GM23338 (cell line): ENCODE results near the gene TAAR6. TPM values are rescaled to one million over a fixed set of nuclear protein-coding genes. Genes with fewer than 3 reads are reported as not detected.

ENCODE experiments used
- ATAC-seq: fragments of 200-7000 bp; cut with Tn5 transposase; 3 replicates; pipeline ENCODE4 v1.9.1; 2020
- DNase-seq: peaks from one replicate; pipeline ENCODE4 v3.0.0-alpha.2; 2015; ENCODE audit warnings: low spot score
- H2AFZ ChIP-seq: fragments of 200-600 bp; sonication (generic); 2 replicates; pipeline ENCODE4 v1.8.0; 2016; ENCODE audit warnings: antibody characterized with exemption, mild to moderate bottlenecking, moderate library complexity
- H3F3A ChIP-seq: fragments of 200-600 bp; sonication (generic); replicated peaks from 2 replicates; pipeline ENCODE4 v1.8.0; 2017; ENCODE audit warnings: antibody characterized with exemption, mixed run types, low read depth
- H3K27ac ChIP-seq: fragments of 200-600 bp; sonication (generic); 2 replicates; pipeline ENCODE4 v1.6.1; 2016; ENCODE audit warnings: low read depth
- H3K27me3 ChIP-seq: fragments of 200-600 bp; sonication (generic); 2 replicates; pipeline ENCODE4 v1.8.0; 2016; ENCODE audit warnings: mild to moderate bottlenecking, mixed run types, moderate library complexity; ENCODE audit not compliant: insufficient read depth
- H3K36me3 ChIP-seq: fragments of 200-600 bp; sonication (generic); 2 replicates; pipeline ENCODE4 v1.8.0; 2016; ENCODE audit warnings: mild to moderate bottlenecking; ENCODE audit not compliant: insufficient read depth
- H3K4me1 ChIP-seq: fragments of 200-600 bp; sonication (generic); 2 replicates; pipeline ENCODE4 v1.8.0; 2016; ENCODE audit warnings: mild to moderate bottlenecking, moderate library complexity; ENCODE audit not compliant: insufficient read depth
- H3K4me2 ChIP-seq: fragments of 200-600 bp; sonication (generic); 2 replicates; pipeline ENCODE4 v1.7.1; 2017; ENCODE audit warnings: mixed run types
- H3K4me3 ChIP-seq: fragments of 200-600 bp; sonication (generic); 2 replicates; pipeline ENCODE4 v1.6.1; 2016; ENCODE audit warnings: mixed run types
- H3K79me2 ChIP-seq: fragments of 200-600 bp; sonication (generic); replicated peaks from 2 replicates; pipeline ENCODE4 v1.8.0; 2017; ENCODE audit warnings: mild to moderate bottlenecking; ENCODE audit not compliant: insufficient read depth
- H3K9me2 ChIP-seq: fragments of 200-600 bp; sonication (generic); 2 replicates; pipeline ENCODE4 v1.8.0; 2017; ENCODE audit not compliant: insufficient read depth
- H4K20me1 ChIP-seq: fragments of 200-600 bp; sonication (generic); replicated peaks from 2 replicates; pipeline ENCODE4 v1.8.0; 2017; ENCODE audit warnings: mild to moderate bottlenecking; ENCODE audit not compliant: insufficient read depth
- H3K27ac Mint-ChIP-seq: 2 replicates; pipeline ENCODE4 v1.8.0; 2020; ENCODE audit warnings: inconsistent platforms, mild to moderate bottlenecking, moderate library complexity, mixed read lengths
- H3K27me3 Mint-ChIP-seq: 3 replicates; pipeline ENCODE4 v1.8.0; 2022; ENCODE audit warnings: low read depth, mild to moderate bottlenecking, moderate library complexity, mixed read lengths, inconsistent platforms; ENCODE audit not compliant: insufficient read depth, poor library complexity
- H3K36me3 Mint-ChIP-seq: 3 replicates; pipeline ENCODE4 v1.8.0; 2021; ENCODE audit warnings: low read depth, mild to moderate bottlenecking, inconsistent platforms, moderate library complexity, mixed read lengths
- H3K4me1 Mint-ChIP-seq: 3 replicates; pipeline ENCODE4 v1.8.0; 2020; ENCODE audit warnings: mild to moderate bottlenecking, inconsistent platforms, mixed read lengths
- H3K4me3 Mint-ChIP-seq: 3 replicates; pipeline ENCODE4 v1.8.0; 2021; ENCODE audit warnings: moderate library complexity, mild to moderate bottlenecking, inconsistent platforms, mixed read lengths
- H3K9me3 Mint-ChIP-seq: 3 replicates; pipeline ENCODE4 v1.8.0; 2020; ENCODE audit warnings: moderate library complexity, mild to moderate bottlenecking, inconsistent platforms, mixed read lengths
- CREB1 ChIP-seq: fragments of 250-450 bp; sonication (Bioruptor Pico); IDR thresholded peaks from 2 replicates; pipeline ENCODE4 v1.5.0; 2020; ENCODE audit warnings: low read depth, mild to moderate bottlenecking, moderate library complexity
- EZH2 ChIP-seq: fragments of 200-600 bp; sonication (generic); IDR thresholded peaks from one replicate; pipeline ENCODE4 v1.8.0; 2017; ENCODE audit warnings: antibody characterized with exemption, mild to moderate bottlenecking, low read depth; ENCODE audit not compliant: unreplicated experiment
- JUNB ChIP-seq: IDR thresholded peaks from one replicate; pipeline ENCODE4 v1.6.1; 2016; ENCODE audit warnings: antibody characterized with exemption; ENCODE audit not compliant: unreplicated experiment
- NANOG ChIP-seq: IDR thresholded peaks from 2 replicates; pipeline ENCODE4 v1.6.1; 2016; ENCODE audit warnings: antibody characterized with exemption, borderline replicate concordance
- POLR2AphosphoS5 ChIP-seq: IDR thresholded peaks from 2 replicates; pipeline ENCODE4 v1.6.1; 2016; ENCODE audit warnings: antibody characterized with exemption, low read depth
- ZNF114 ChIP-seq: fragments of 250-450 bp; sonication (Bioruptor Pico); IDR thresholded peaks from 2 replicates; pipeline ENCODE4 v1.5.0; 2020; ENCODE audit warnings: mild to moderate bottlenecking, moderate library complexity
- ZNF462 ChIP-seq: fragments of 250-450 bp; sonication (Bioruptor Pico); IDR thresholded peaks from 2 replicates; pipeline ENCODE4 v1.5.0; 2020; ENCODE audit warnings: mild to moderate bottlenecking, moderate library complexity
- polyA plus RNA-seq: library from polyadenylated mRNA; unstranded; fragments of >200 nt; fragmentation: Nextera tagmentation; extraction: Ambion mirVana; gene quantifications from 2 replicates; pipeline ENCODE4 v1.2.1, GENCODE V29; 2016
- total RNA-seq: library from RNA; depleted of rRNA; stranded (reverse); fragments of >200 nt; shearing (Covaris generic); gene quantifications from 2 replicates; pipeline ENCODE4 v1.2.3, GENCODE V29; 2014
- TF ChIP-seq, protein P1 (sequence below), 2 experiments: fragments of 200-600 bp in 1 of 2; sonication (generic) in 1 of 2; conservative IDR thresholded peaks; 2 replicates each; pipeline versions ENCODE4 v1.5.1 to v1.6.1; 2016 to 2017; ENCODE audit warnings: antibody characterized with exemption in 2 of 2, low read depth in 2 of 2, mild to moderate bottlenecking in 2 of 2, moderate library complexity in 1 of 2

TAAR6 gene
- total and polyA plus RNA-seq, 2 experiments from 2014 or later, result not detected

DNA sequence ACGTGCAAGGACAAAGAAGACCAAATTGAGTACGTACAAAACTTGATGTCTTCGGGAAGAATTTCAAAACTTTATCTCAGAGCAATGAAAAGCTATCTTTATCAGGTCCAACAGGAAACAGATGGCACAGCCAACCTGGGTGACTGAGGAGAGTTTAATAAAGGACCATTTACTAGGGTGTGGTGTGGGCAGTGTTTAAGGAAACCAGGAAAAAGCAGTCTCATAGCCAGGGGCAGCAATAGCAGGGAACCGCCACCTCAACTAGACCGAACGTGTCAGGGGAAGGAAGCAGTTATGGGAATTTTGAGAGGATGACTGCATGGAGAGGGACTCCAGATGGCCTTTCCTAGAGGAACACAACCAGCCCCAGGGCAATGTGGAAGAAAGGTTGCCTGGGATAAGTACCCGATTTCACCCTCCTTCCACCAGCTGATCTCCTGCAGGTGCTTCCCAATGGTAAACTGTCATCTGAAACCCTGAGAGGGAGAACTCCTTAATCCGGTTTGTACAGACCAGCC lies 34.6 kb downstream of the TAAR6 start:
- ATAC-seq (no peak), DNase-seq (no peak)
- H3K4me3 Mint-ChIP-seq, result no peak overlapping the region
- H3K4me1 Mint-ChIP-seq, result no peaks in the 10 kb centered on the region
- H3K27ac ChIP-seq, result no peak overlapping the region
- no peak overlapping the region for H3K27ac Mint-ChIP-seq
- no peaks in the 10 kb centered on the region for H4K20me1 ChIP-seq
- H3K4me1 ChIP-seq, result no peaks in the 10 kb centered on the region
- no peaks in the 10 kb centered on the region for H3K9me2 ChIP-seq
- no peak overlapping the region; the same call in 1 of the 2 replicates for H2AFZ ChIP-seq
- no peaks in the 10 kb centered on the region for H3F3A ChIP-seq
- TF ChIP-seq CREB1 (CRISPR knock-in tag) (no peak), EZH2 (no peak), JUNB (no peak), ZNF114 (CRISPR knock-in tag) (no peak), NANOG (no peak), POLR2AphosphoS5 (no peak)
- TF ChIP-seq, protein P1, sequence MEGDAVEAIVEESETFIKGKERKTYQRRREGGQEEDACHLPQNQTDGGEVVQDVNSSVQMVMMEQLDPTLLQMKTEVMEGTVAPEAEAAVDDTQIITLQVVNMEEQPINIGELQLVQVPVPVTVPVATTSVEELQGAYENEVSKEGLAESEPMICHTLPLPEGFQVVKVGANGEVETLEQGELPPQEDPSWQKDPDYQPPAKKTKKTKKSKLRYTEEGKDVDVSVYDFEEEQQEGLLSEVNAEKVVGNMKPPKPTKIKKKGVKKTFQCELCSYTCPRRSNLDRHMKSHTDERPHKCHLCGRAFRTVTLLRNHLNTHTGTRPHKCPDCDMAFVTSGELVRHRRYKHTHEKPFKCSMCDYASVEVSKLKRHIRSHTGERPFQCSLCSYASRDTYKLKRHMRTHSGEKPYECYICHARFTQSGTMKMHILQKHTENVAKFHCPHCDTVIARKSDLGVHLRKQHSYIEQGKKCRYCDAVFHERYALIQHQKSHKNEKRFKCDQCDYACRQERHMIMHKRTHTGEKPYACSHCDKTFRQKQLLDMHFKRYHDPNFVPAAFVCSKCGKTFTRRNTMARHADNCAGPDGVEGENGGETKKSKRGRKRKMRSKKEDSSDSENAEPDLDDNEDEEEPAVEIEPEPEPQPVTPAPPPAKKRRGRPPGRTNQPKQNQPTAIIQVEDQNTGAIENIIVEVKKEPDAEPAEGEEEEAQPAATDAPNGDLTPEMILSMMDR (conservative IDR thresholded peaks at IDR 0.05; ENCODE audit: low read depth in 2 of 2), result no peak
- no peaks in the 10 kb centered on the region for H3K79me2 ChIP-seq
- H3K27me3 ChIP-seq, result no peaks in the 10 kb centered on the region
- H3K4me3 ChIP-seq, result no peak overlapping the region
- no peaks in the 10 kb centered on the region for H3K9me3 Mint-ChIP-seq
- H3K36me3 ChIP-seq, result no peaks in the 10 kb centered on the region
- H3K36me3 Mint-ChIP-seq, result no peaks in the 10 kb centered on the region
- H3K27me3 Mint-ChIP-seq, result no peaks in the 10 kb centered on the region
- no peak overlapping the region for H3K4me2 ChIP-seq

DNA sequence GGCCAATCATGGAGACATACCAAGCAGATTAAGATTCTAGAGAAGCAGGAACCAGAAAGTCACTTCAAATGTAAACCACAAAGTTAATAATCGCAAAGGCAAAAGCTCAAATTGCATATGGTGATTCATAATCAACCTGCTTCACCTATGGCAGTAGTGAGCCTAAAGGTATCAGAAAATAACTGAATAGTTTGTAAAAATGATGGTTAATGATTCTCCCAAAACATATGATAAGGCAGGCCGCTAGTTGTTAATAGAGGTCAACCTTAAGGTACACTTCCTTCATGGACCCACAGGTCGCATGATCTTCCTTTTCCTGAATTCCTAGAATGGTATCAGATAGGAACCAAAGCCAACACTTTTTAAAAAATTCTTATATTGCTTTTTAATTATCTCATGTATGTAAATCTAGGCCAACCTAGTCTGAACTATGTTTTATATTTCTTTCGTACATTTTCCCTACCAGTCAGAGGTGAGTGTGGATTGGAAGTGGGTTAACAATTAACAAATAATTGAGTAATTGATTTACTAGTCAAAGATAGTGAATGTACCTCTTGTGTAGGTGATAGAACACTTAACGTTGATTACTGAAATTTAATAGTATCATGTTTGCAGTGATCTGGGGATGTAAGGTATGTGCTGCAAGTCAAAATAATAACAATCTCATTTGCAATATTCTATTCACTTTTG lies 37.6 kb downstream of the TAAR6 start:
- H3K4me1 ChIP-seq, result no peaks in the 10 kb centered on the region
- Mint-ChIP-seq H3K9me3 (no peaks in the 10 kb centered on the region), H3K4me1 (no peaks in the 10 kb centered on the region), H3K4me3 (no peak overlapping the region), H3K27me3 (no peaks in the 10 kb centered on the region), H3K36me3 (no peaks in the 10 kb centered on the region), H3K27ac (no peak overlapping the region; the same call in 1 of the 2 replicates)
- H3K4me2 ChIP-seq, result no peak overlapping the region
- H3K9me2 ChIP-seq, result no peaks in the 10 kb centered on the region
- H2AFZ ChIP-seq, result no peak overlapping the region
- no peak overlapping the region for H3K4me3 ChIP-seq
- ATAC-seq (no peak), DNase-seq (no peak)
- no peaks in the 10 kb centered on the region for H3K79me2 ChIP-seq
- H3K27ac ChIP-seq, result no peak overlapping the region
- no peak for TF ChIP-seq ZNF462 (CRISPR knock-in tag)
- H4K20me1 ChIP-seq, result no peaks in the 10 kb centered on the region
- no peaks in the 10 kb centered on the region for H3F3A ChIP-seq
- H3K36me3 ChIP-seq, result no peaks in the 10 kb centered on the region
- H3K27me3 ChIP-seq, result no peaks in the 10 kb centered on the region
